ENCODE data around the gene TXNL4A.

TXNL4A gene

GRCh38 chr18:79935925-79936324 lies 52.4 kb downstream of the TXNL4A start:
- no peak for TF ChIP-seq EP300 (IDR thresholded peaks at IDR 0.05; ENCODE audit: borderline replicate concordance)
- TF ChIP-seq ZBTB7A (IDR thresholded peaks at IDR 0.05; ENCODE audit: low read depth), result no peak
- TF ChIP-seq, protein P1, sequence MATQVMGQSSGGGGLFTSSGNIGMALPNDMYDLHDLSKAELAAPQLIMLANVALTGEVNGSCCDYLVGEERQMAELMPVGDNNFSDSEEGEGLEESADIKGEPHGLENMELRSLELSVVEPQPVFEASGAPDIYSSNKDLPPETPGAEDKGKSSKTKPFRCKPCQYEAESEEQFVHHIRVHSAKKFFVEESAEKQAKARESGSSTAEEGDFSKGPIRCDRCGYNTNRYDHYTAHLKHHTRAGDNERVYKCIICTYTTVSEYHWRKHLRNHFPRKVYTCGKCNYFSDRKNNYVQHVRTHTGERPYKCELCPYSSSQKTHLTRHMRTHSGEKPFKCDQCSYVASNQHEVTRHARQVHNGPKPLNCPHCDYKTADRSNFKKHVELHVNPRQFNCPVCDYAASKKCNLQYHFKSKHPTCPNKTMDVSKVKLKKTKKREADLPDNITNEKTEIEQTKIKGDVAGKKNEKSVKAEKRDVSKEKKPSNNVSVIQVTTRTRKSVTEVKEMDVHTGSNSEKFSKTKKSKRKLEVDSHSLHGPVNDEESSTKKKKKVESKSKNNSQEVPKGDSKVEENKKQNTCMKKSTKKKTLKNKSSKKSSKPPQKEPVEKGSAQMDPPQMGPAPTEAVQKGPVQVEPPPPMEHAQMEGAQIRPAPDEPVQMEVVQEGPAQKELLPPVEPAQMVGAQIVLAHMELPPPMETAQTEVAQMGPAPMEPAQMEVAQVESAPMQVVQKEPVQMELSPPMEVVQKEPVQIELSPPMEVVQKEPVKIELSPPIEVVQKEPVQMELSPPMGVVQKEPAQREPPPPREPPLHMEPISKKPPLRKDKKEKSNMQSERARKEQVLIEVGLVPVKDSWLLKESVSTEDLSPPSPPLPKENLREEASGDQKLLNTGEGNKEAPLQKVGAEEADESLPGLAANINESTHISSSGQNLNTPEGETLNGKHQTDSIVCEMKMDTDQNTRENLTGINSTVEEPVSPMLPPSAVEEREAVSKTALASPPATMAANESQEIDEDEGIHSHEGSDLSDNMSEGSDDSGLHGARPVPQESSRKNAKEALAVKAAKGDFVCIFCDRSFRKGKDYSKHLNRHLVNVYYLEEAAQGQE (IDR thresholded peaks at IDR 0.05; ENCODE audit: low read depth), result no peak
- no peak for TF ChIP-seq RAD21 (IDR thresholded peaks at IDR 0.05; ENCODE audit: low read depth)
- no peak for TF ChIP-seq CREB1 (IDR thresholded peaks at IDR 0.05; ENCODE audit: low read depth)
- TF ChIP-seq FOXM1 (IDR thresholded peaks at IDR 0.05; ENCODE audit: borderline replicate concordance, low read depth), result no peak
- no peak for TF ChIP-seq EGR1 (IDR thresholded peaks at IDR 0.05)
- no peak for TF ChIP-seq TCF12 (IDR thresholded peaks at IDR 0.05; ENCODE audit: low read depth)
- TF ChIP-seq, protein P2, sequence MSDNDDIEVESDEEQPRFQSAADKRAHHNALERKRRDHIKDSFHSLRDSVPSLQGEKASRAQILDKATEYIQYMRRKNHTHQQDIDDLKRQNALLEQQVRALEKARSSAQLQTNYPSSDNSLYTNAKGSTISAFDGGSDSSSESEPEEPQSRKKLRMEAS (IDR thresholded peaks at IDR 0.05), result no peak
- no peak for TF ChIP-seq CEBPB (IDR thresholded peaks at IDR 0.05)
- no peak for TF ChIP-seq NFIC (IDR thresholded peaks at IDR 0.05)
- no peak for TF ChIP-seq USF1 (IDR thresholded peaks at IDR 0.05)
- TF ChIP-seq TAF1 (IDR thresholded peaks at IDR 0.05; ENCODE audit: low read depth), result no peak
- no peak for TF ChIP-seq TEAD4 (IDR thresholded peaks at IDR 0.05)
- TF ChIP-seq YY1 (IDR thresholded peaks at IDR 0.05; ENCODE audit: low read depth), result no peak

DNA sequence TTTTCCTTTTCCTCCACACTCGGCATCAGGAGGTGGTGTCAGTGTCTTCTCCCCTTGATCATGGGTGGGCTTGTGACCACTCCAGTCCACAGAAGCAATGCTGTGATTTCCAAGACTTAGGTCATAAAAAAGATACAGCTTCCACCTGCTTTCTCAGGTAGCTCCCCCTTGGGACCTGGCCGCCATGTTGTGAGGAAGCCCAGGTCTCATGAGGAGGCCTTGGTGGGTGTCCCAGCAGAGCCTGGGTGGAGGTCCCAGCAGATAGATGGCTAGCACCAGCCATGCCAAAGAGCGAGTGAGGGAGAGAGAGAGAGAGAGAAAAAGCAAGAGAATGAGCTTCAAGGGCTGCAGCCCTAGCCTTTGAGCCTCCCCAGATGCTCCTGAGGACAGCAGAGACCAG lies 52.9 kb downstream of the TXNL4A start:
- TF ChIP-seq YY1 (IDR thresholded peaks at IDR 0.05; ENCODE audit: low read depth) (0 out of 2 replicates have a peak, but pooled peaks have one; percentile 60), NFIC (IDR thresholded peaks at IDR 0.05) (no peak)

- no peak for TF ChIP-seq TAF1 (IDR thresholded peaks at IDR 0.05; ENCODE audit: low read depth)
- TF ChIP-seq EGR1 (IDR thresholded peaks at IDR 0.05), result no peak
- TF ChIP-seq YY1 (IDR thresholded peaks at IDR 0.05; ENCODE audit: low read depth), result no peak
Measured at GRCh38 chr18:79935098-79935480, 53.3 kb downstream of the TXNL4A start.

DNA sequence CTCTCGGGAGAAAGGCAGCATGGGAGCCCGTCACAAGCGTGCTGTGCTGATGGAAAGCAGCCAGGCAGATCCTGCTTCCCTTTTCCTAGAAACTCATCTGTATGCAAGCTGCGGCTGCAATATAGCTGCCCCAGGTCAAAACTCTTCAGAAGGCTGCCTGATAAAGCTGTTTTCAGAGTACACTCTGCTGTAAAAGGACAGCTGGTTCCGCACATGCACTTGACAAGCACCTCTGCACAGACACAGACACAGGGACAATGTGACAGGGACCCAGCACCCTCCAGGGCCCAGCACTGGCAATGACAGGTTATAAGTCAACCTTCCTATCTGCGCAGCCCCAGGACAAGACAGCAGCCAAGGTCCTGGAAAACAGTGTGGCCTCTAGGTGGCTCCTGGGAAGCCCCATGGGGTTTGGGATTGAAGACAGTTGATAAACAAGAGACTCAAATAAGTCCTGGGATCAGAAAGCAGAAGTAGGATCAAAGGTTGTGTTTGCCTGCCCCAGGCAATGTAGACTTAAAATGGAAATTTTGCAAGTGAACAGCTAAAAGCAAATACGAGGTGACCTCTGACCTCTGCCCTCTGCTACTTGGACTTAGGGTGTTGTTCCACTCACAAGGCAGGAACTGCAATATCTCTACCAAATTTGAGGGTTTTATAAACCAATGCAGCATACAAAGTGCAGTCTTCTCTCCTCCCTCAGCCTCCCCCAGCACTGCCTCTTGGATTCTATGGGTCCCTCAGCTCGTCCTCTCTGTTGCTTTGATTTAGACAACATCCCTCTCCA lies 53.9 kb downstream of the TXNL4A start:
- TF ChIP-seq TCF12 (IDR thresholded peaks at IDR 0.05; ENCODE audit: low read depth), result no peak
- no peak for TF ChIP-seq TEAD4 (IDR thresholded peaks at IDR 0.05)

DNA sequence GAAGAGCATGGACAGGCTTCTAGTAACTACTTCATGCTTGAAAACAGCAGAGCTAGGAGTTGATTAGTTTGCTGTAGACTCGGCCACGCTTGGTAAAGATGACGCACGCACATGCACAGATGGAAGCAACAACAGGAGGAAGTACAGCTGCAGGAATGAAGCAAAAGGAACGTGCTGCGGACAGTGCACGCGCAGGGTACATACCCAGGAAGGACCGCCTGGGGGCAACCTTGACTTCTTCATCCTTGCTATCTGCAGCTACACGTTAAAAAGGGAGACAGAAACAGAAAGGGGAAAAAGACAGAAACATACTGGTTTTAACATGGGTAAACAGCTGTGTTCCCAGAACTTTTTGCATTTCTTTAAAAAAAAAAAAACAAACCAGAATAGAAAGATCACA lies 54.6 kb downstream of the TXNL4A start:
- TF ChIP-seq FOXM1 (IDR thresholded peaks at IDR 0.05; ENCODE audit: borderline replicate concordance, low read depth) (no peak), RAD21 (IDR thresholded peaks at IDR 0.05; ENCODE audit: low read depth) (no peak)
- TF ChIP-seq, protein P1 (IDR thresholded peaks at IDR 0.05; ENCODE audit: low read depth), result no peak

DNA sequence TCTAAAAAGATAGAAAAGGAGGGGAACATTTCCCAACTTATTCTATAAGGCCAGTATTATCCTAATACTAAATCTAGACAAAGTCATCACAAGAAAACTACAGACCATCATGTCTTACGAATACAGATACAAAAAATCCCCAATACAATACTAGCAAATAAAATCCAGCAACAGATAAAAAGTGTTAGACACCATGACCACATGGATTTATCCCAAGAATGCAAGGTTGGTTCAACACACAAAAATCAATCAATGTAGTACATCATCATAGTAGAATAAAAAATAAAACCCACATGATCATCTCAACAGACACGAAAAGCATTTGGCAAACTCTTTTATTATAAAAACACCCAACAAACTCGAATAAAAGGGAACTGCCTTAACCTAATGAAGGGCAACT lies 55.5 kb downstream of the TXNL4A start:
- TF ChIP-seq EGR1 (IDR thresholded peaks at IDR 0.05), result no peak
- no peak for TF ChIP-seq USF1 (IDR thresholded peaks at IDR 0.05)
- TF ChIP-seq TCF12 (IDR thresholded peaks at IDR 0.05; ENCODE audit: low read depth), result no peak
- no peak for TF ChIP-seq FOXM1 (IDR thresholded peaks at IDR 0.05; ENCODE audit: borderline replicate concordance, low read depth)
- TF ChIP-seq RAD21 (IDR thresholded peaks at IDR 0.05; ENCODE audit: low read depth), result no peak
- TF ChIP-seq, protein P2 (IDR thresholded peaks at IDR 0.05), result no peak
- TF ChIP-seq EP300 (IDR thresholded peaks at IDR 0.05; ENCODE audit: borderline replicate concordance), result no peak
- no peak for TF ChIP-seq TEAD4 (IDR thresholded peaks at IDR 0.05)
- TF ChIP-seq YY1 (IDR thresholded peaks at IDR 0.05; ENCODE audit: low read depth), result no peak
- no peak for TF ChIP-seq CEBPB (IDR thresholded peaks at IDR 0.05)
- no peak for TF ChIP-seq ZBTB7A (IDR thresholded peaks at IDR 0.05; ENCODE audit: low read depth)
- TF ChIP-seq TAF1 (IDR thresholded peaks at IDR 0.05; ENCODE audit: low read depth), result no peak
- TF ChIP-seq, protein P1 (IDR thresholded peaks at IDR 0.05; ENCODE audit: low read depth), result no peak
- no peak for TF ChIP-seq CREB1 (IDR thresholded peaks at IDR 0.05; ENCODE audit: low read depth)
- TF ChIP-seq NFIC (IDR thresholded peaks at IDR 0.05), result no peak

All from Ishikawa (cell line).